HCT116 (cell line): ENCODE results near the gene PRRG4. TPM values are rescaled to one million over a fixed set of nuclear protein-coding genes. Genes with fewer than 3 reads are reported as not detected.

Experiments
- total RNA-seq: library from RNA; stranded (reverse); gene quantifications from one replicate; pipeline ENCODE4 v1.2.1, GENCODE V29; 2021; ENCODE audit not compliant: unreplicated experiment

Gene PRRG4
- total RNA-seq, 1 experiment from 2014 or later = 5.4 TPM

Other genes starting within 250 kb of the PRRG4 start
- gene EIF3M, start 246.1 kb upstream of the PRRG4 start, total RNA-seq = 346 TPM
- gene CCDC73, start 35.3 kb upstream of the PRRG4 start, total RNA-seq = not detected
- 48.0 TPM for gene QSER1, start 62.9 kb downstream of the PRRG4 start, total RNA-seq
- gene DEPDC7, start 186.0 kb downstream of the PRRG4 start, total RNA-seq = 7.3 TPM
- 12.0 TPM for gene TCP11L1, start 209.6 kb downstream of the PRRG4 start, total RNA-seq